Kidney epithelial cell (primary cell): ENCODE data around the gene ADCY3. TPM values are rescaled to one million over a fixed set of nuclear protein-coding genes. Genes with fewer than 3 reads are reported as not detected.

Experiments used
- DNase-seq: peaks from one replicate; pipeline ENCODE4 v3.0.0-alpha.2; 2010; ENCODE audit warnings: low read depth
- H3K27me3 ChIP-seq: 2 replicates; pipeline ENCODE4 v1.6.0; 2011; ENCODE audit warnings: low read length; ENCODE audit not compliant: control insufficient read depth, insufficient read depth
- H3K36me3 ChIP-seq: 2 replicates; pipeline ENCODE4 v1.5.1; 2011; ENCODE audit warnings: low read length; ENCODE audit not compliant: control insufficient read depth, insufficient read depth
- H3K4me3 ChIP-seq: 2 replicates; pipeline ENCODE4 v1.5.1; 2011; ENCODE audit warnings: low read depth, mild to moderate bottlenecking, control low read depth, low read length
- total RNA-seq: library from RNA; depleted of rRNA; stranded (reverse); fragments of >200 nt; gene quantifications from 2 replicates; pipeline ENCODE4 v1.2.3, GENCODE V29; 2015
- TF ChIP-seq, protein P1 (sequence below): IDR thresholded peaks from 2 replicates; pipeline ENCODE4 v1.5.1; 2011; ENCODE audit warnings: mild to moderate bottlenecking, moderate library complexity, low read length, control low read depth, inconsistent platforms; ENCODE audit not compliant: insufficient read depth, poor library complexity, severe bottlenecking

Gene ADCY3
- total RNA-seq, 1 donor from 2014 or later, result 24.5 TPM

DNA sequence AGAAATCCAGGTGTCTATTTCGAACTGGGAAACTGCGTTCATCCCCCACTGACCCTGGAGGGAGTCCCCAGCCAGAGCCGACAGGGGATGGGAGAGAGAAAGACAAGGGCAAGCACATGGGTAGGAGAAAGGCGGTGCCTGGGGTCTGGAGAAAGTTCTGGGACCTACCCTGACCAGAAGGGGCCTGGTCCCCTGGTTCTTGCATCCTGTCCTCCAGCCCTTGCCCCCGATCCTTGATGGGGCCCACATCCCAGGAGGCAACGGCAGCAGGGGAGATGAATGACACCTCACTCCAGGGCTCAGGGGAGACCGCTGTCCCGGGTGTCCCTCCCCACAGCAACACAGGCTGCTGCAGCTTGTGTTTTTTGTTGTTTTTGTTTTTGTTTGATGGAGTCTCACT lies 4.9 kb downstream of the ADCY3 start:
- DNase-seq, result no peak
- H3K4me3 ChIP-seq, result no peak overlapping the region
- H3K36me3 ChIP-seq, result peaks cover 1% of the 10 kb centered on the region
- TF ChIP-seq, protein P1, sequence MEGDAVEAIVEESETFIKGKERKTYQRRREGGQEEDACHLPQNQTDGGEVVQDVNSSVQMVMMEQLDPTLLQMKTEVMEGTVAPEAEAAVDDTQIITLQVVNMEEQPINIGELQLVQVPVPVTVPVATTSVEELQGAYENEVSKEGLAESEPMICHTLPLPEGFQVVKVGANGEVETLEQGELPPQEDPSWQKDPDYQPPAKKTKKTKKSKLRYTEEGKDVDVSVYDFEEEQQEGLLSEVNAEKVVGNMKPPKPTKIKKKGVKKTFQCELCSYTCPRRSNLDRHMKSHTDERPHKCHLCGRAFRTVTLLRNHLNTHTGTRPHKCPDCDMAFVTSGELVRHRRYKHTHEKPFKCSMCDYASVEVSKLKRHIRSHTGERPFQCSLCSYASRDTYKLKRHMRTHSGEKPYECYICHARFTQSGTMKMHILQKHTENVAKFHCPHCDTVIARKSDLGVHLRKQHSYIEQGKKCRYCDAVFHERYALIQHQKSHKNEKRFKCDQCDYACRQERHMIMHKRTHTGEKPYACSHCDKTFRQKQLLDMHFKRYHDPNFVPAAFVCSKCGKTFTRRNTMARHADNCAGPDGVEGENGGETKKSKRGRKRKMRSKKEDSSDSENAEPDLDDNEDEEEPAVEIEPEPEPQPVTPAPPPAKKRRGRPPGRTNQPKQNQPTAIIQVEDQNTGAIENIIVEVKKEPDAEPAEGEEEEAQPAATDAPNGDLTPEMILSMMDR, result no peak
- H3K27me3 ChIP-seq, result no peaks in the 10 kb centered on the region

DNA sequence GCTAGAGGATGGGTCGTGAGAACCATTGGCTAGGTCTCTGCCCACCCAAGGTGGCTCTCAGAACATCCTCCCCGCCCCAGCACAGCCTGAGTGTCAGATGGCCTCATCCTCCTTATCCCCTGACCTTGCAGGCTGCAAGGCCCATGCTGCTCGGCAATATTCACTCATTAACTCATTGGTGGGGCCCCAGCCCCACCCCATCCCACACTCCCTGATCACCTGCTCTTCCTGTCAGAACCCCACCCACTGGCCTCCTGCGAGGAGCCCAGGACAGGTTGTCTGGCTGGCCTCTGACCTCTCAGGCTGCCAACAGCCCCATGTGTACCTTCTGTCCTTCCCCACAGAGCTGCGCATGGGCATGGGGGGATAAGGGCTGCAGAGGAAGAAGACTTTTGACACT lies 5.3 kb downstream of the ADCY3 start:
- peaks cover 1% of the 10 kb centered on the region for H3K36me3 ChIP-seq
- H3K27me3 ChIP-seq, result no peaks in the 10 kb centered on the region
- TF ChIP-seq, protein P1, result no peak

DNA sequence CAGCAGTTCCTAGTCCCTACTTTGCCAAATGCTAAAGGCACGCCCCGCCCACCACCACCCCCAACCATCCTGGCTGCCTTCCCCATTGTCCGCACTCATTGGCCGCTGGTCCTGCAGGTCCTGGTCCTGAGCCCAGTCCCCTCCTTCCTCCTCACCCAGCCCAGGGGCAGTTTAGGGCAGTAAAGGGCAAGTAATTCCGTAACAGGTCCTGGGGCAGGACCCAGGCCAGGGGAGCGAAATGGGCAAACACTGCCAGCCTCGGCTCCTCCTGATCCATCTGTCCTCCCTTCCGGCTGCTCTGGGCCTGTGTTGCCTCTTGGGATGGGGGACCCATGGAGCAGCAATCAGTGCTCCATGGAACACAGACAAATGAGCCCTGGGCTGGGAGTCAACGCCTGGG lies 6.1 kb downstream of the ADCY3 start:
- TF ChIP-seq, protein P1, result no peak
- Histone ChIP-seq H3K27me3 (no peaks in the 10 kb centered on the region), H3K36me3 (peaks cover 1% of the 10 kb centered on the region), H3K4me3 (no peak overlapping the region)
- DNase-seq, result no peak

More for the DNA sequence above, 5.3 kb downstream of the ADCY3 start:
- DNase-seq, result no peak
- no peak overlapping the region for H3K4me3 ChIP-seq

DNA sequence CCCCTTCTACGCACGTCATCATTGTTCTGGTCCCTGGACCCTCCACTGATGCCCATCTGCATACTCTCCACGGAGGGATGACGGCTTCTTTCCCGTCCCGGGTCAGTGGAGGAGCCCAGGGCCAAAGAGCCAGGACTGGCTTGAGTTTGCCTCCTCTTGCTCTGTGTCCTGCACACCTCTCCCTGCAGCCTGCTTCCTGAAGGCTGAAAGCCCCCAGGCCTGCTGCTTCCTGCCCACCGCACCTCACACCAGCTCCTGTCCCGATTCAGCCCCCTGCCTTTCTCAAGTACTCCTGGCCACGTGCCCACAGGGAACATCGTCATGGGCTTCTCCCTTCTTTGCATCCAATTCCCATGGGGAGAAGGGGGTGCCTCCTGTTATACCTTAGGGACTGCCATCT lies 7.1 kb downstream of the ADCY3 start:
- DNase-seq, result no peak
- Histone ChIP-seq H3K27me3 (no peaks in the 10 kb centered on the region), H3K36me3 (no peaks in the 10 kb centered on the region), H3K4me3 (no peak overlapping the region)
- TF ChIP-seq, protein P1, result no peak

DNA sequence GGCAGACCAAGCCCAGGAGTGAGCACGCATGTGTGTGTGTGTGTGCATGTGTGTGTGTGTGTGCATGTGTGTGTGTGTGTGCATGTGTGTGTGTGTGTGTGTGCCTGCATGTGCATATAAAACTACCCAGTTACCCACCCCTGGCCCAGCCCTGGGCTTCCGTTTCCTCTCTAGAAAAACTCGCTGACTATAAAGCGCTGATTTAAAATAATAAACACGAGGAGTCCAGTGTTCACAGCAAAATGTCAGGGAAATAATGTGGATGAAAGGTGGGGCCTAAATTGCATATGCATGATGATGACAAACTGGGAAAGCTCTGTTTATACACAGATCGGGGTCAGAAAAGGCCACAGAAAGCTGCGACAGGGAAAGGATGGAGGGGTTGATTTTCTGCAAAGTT lies 7.5 kb downstream of the ADCY3 start:
- no peak for DNase-seq
- H3K36me3 ChIP-seq, result no peaks in the 10 kb centered on the region
- no peak overlapping the region for H3K4me3 ChIP-seq
- H3K27me3 ChIP-seq, result no peaks in the 10 kb centered on the region
- TF ChIP-seq, protein P1, result no peak

DNA sequence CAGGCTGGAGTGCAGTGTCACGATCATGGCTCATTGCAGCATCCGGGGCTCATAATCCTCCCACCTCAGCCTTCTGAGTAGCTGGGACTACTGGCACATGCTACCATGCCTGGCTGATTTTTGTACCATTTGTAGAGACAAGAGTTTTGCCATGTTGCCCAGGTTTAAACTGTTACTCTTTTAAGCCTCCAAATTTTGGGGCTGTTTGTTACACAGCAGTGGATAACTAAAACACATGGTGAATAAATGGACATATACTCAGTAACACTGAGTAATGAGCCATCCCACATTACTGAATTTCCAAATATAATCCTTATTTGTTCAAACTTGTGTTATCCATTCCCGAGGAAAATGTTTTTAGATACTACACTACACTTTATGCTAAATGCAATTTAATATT lies 9.8 kb downstream of the ADCY3 start:
- Histone ChIP-seq H3K27me3 (no peaks in the 10 kb centered on the region), H3K36me3 (no peaks in the 10 kb centered on the region), H3K4me3 (no peak overlapping the region)
- no peak for DNase-seq
- TF ChIP-seq, protein P1, result no peak
